ENCODE measurements around the gene SH3BGR.

- no peak for TF ChIP-seq CTCF (conservative IDR thresholded peaks at IDR 0.05; ENCODE audit: low read depth, low read length)
- no peak for TF ChIP-seq EZH2 (IDR thresholded peaks at IDR 0.05; ENCODE audit: borderline replicate concordance, low read depth, low read length, poor library complexity, severe bottlenecking)
Observed at GRCh38 chr21:39430954-39431353, 20.8 kb upstream of the SH3BGR start.
